ENCODE results near the gene KRTAP10-12. TPM values are rescaled to one million over a fixed set of nuclear protein-coding genes. Genes with fewer than 3 reads are reported as not detected.

KRTAP10-12 gene
- total and polyA plus RNA-seq, 2 of the 13 experiments (the other 11 are each of a cell fraction or from before 2014, with no cell fraction given), result not detected

DNA sequence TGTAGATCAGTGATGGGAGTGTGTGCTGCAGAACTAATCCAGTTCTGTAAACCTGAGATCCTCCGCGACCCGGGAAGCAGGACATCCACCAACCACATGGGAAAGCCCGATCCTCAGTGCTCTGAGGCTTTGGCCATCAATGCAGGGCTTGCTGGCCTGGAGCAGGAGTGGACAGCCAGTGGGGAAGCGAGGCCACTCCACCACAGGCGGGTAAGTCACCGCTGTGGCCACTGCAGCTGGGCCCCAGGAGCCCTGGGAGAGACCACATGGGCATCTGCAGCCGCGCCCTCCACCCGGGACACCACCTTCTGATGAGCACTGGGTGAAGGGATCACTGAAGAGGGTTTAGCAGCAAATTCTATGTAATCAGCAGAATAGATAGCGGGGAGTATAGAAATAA is 15.8 kb upstream of the KRTAP10-12 start (continued):
- no peak for TF ChIP-seq SRY (CRISPR knock-in tag; IDR thresholded peaks at IDR 0.05)

DNA sequence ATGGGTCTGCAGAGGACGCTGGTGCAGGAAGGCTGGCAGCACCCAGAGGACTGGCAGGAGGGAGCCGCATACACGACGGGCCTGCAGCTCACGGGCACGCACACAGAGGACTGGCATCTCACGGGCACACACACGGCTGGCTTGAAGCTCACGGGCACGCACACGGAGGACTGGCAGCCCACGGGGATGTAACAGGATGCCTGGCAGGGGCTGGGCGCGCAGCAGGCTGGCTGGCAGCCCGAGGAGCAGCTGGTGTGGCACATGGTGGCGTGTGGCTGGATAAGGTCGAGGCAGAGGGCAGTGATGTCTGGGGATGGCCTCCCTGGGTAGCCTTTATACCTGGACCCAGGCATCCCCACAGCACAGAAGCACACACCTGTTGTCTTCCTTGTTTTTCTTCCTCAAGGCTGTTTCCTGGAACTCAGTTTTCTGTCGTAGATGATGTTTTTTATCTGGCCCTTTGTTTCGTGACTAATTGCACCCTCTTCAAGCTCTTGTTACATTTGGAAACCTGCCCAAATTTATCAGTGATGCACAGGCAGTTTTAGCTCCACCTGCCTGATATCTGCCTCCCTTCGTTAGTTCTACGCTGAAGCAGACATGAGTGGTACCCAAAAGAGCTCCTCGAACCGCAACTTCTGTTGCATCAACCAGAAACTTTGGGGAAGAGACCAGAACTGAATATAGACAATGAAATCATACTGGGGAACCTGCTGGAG is 15.0 kb upstream of the KRTAP10-12 start, which contains the start of gene KRTAP12-1:
KRTAP12-1 (minus strand) TSS at position 303 of the 719 bp plus-strand sequence; CDS start at position 263, 40 bp downstream.
- TF ChIP-seq ZNF207 (IDR thresholded peaks at IDR 0.05; ENCODE audit: borderline replicate concordance), result no peak
- no peak for TF ChIP-seq ZFP62 (CRISPR knock-in tag; IDR thresholded peaks at IDR 0.05)
- TF ChIP-seq, protein P1, sequence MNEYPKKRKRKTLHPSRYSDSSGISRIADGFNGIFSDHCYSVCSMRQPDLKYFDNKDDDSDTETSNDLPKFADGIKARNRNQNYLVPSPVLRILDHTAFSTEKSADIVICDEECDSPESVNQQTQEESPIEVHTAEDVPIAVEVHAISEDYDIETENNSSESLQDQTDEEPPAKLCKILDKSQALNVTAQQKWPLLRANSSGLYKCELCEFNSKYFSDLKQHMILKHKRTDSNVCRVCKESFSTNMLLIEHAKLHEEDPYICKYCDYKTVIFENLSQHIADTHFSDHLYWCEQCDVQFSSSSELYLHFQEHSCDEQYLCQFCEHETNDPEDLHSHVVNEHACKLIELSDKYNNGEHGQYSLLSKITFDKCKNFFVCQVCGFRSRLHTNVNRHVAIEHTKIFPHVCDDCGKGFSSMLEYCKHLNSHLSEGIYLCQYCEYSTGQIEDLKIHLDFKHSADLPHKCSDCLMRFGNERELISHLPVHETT (CRISPR knock-in tag; conservative IDR thresholded peaks at IDR 0.05), result no peak
- TF ChIP-seq POLR2AphosphoS5 (IDR thresholded peaks at IDR 0.05; ENCODE audit: low read depth, low read length), result no peak
- TF ChIP-seq KDM4B (CRISPR knock-in tag; IDR thresholded peaks at IDR 0.05), result no peak
- TF ChIP-seq POLR2AphosphoS2 (IDR thresholded peaks at IDR 0.05; ENCODE audit: low read depth, low read length), result no peak
- TF ChIP-seq, protein P2, sequence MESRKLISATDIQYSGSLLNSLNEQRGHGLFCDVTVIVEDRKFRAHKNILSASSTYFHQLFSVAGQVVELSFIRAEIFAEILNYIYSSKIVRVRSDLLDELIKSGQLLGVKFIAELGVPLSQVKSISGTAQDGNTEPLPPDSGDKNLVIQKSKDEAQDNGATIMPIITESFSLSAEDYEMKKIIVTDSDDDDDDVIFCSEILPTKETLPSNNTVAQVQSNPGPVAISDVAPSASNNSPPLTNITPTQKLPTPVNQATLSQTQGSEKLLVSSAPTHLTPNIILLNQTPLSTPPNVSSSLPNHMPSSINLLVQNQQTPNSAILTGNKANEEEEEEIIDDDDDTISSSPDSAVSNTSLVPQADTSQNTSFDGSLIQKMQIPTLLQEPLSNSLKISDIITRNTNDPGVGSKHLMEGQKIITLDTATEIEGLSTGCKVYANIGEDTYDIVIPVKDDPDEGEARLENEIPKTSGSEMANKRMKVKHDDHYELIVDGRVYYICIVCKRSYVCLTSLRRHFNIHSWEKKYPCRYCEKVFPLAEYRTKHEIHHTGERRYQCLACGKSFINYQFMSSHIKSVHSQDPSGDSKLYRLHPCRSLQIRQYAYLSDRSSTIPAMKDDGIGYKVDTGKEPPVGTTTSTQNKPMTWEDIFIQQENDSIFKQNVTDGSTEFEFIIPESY (CRISPR knock-in tag; IDR thresholded peaks at IDR 0.05), result no peak
- no peak for TF ChIP-seq RARA (CRISPR knock-in tag; IDR thresholded peaks at IDR 0.05)
- TF ChIP-seq CHD4 (IDR thresholded peaks at IDR 0.05; ENCODE audit: borderline replicate concordance, low read length), result no peak
- TF ChIP-seq SOX13 (IDR thresholded peaks at IDR 0.05), result no peak
- no peak for TF ChIP-seq SOX13 (CRISPR knock-in tag; conservative IDR thresholded peaks at IDR 0.05 in 1 of 2, IDR thresholded peaks at IDR 0.05 in 1 of 2)
- no peak within 1 kb of the TSS for H2AFZ ChIP-seq (ENCODE audit: low read length)
- no TSS peak for BruUV-seq (replicated peaks)
- intact Hi-C loops (cut with micrococcal nuclease; ENCODE audit: unreplicated experiment) (no loop called here), in situ Hi-C loops (cut with HindIII; ENCODE audit: extremely low pct_ligation_motif_present, low pct_unique_long_range_greater_than_20kb) (no loop called here)
- H3K4me1 ChIP-seq (ENCODE audit: insufficient read depth, low read length), result no peaks in the 10 kb centered on the region
- H4K20me1 ChIP-seq (ENCODE audit: insufficient read depth, low read length), result no peaks in the 10 kb centered on the region
- H3K27ac ChIP-seq (ENCODE audit: extremely low read length, insufficient read depth, low read length), result no peak within 1 kb of the TSS
- peaks cover under 1 to 28% of the 10 kb centered on the region in 2 experiments; a peak in 4 of 5 replicates for H3K27me3 ChIP-seq (ENCODE audit: control insufficient read depth in 1 of 2, insufficient read depth in 2 of 2, low read length in 2 of 2)
- FAIRE-seq, result no peak
- H3K4me2 ChIP-seq (ENCODE audit: low read depth, low read length), result no peak within 1 kb of the TSS
- no peaks in the 10 kb centered on the region for H3K9me3 ChIP-seq (ENCODE audit: low read length)
- ATAC-seq, result no peak
- no peak within 1 kb of the TSS for H3K9ac ChIP-seq (ENCODE audit: insufficient read depth, low read depth, low read length)
- ChIA-PET CTCF (ENCODE audit: low intra/inter-chr PET ratio, low total read pairs) (no interaction called here), POLR2A (no interaction called here)
- H3K4me3 ChIP-seq (replicated peaks in 1 of 3; ENCODE audit: insufficient read depth in 1 of 3, low read depth in 2 of 3, low read length in 3 of 3), result no peak within 1 kb of the TSS
- no peaks in the 10 kb centered on the region for H3K36me3 ChIP-seq (replicated peaks in 1 of 2; ENCODE audit: control insufficient read depth in 1 of 2, insufficient read depth in 2 of 2, low read length in 2 of 2)
- WGBS (ENCODE audit: low lambda C conversion rate), result 32% methylated on average over 6 of the region's 23 CpGs
- no peak for DNase-seq (ENCODE audit: low spot score)
- no peaks in the 10 kb centered on the region for H3K79me2 ChIP-seq (ENCODE audit: insufficient read depth, low read length)
